Measurements from ENCODE around the gene ALPL. TPM values are rescaled to one million over a fixed set of nuclear protein-coding genes. Genes with fewer than 3 reads are reported as not detected.

ALPL gene
- total and polyA plus RNA-seq, 10 of the 15 experiments (the other 5 are each of a cell fraction or from before 2014, with no cell fraction given), result 0.07 to 0.59 (median 0.31) TPM; not detected in 2

GRCh38 chr1:21517660-21518480 lies 8.6 kb downstream of the ALPL start (continued):
- no peak for TF ChIP-seq NR2C1 (IDR thresholded peaks at IDR 0.05)
- no peak for TF ChIP-seq FOXK2 (IDR thresholded peaks at IDR 0.05)
- peak in 1 of 2 experiments; percentile 31; a peak in 1 of 4 replicates for TF ChIP-seq BHLHE40 (IDR thresholded peaks at IDR 0.05; ENCODE audit: borderline replicate concordance in 1 of 2, low read depth in 2 of 2, low read length in 1 of 2)
- TF ChIP-seq MEF2B (IDR thresholded peaks at IDR 0.05; ENCODE audit: partially characterized antibody, poor library complexity, severe bottlenecking), result peak; percentile 77
- no peak for TF ChIP-seq CHD4 (IDR thresholded peaks at IDR 0.05)
- no peak for TF ChIP-seq RB1 (IDR thresholded peaks at IDR 0.05; ENCODE audit: borderline replicate concordance)

- H2AFZ ChIP-seq (ENCODE audit: control insufficient read depth, low read depth, low read length), result no peak overlapping the region
- CTCF ChIA-PET, result interaction anchor here (0.8 to 14.7 kb wide), 5 partner anchors 10 to 324 kb away, joined by 4 to 327 read pairs (median 5); partner anchors contain the start of gene ALPL
- POLR2A ChIA-PET, result no interaction called here
Measured at GRCh38 chr1:21518774-21519455, 9.7 kb downstream of the ALPL start.

More at GRCh38 chr1:21518774-21519455, 9.7 kb downstream of the ALPL start:
- peak; percentile 46 for ATAC-seq
- BruUV-seq (replicated peaks), result no TSS peak
- ChIA-PET SMC1A (ENCODE audit: uncharacterized antibody, unreplicated experiment) (interaction anchor here (1.2 to 18.6 kb wide), 2 partner anchors 10 to 181 kb away, joined by 3 to 326 read pairs; no protein-coding TSS in a partner anchor), RAD21 (ENCODE audit: unreplicated experiment) (interaction anchor here (1.5 to 2.1 kb wide), 2 partner anchors 9 to 16 kb away, joined by 5 to 7 read pairs; no protein-coding TSS in a partner anchor)
- in situ Hi-C loops (cut with MboI) (no loop called here), intact Hi-C loops (cut with micrococcal nuclease; ENCODE audit: unreplicated experiment) (loop anchor here (10.0 kb wide), 1 partner anchor 136 kb away; no protein-coding TSS in a partner anchor)
- Histone ChIP-seq H3K4me2 (ENCODE audit: control insufficient read depth, insufficient read depth) (no peak overlapping the region), H3K27me3 (replicated peaks in 1 of 2; ENCODE audit: control insufficient read depth in 2 of 2, insufficient read depth in 2 of 2, low read length in 1 of 2) (no peaks in the 10 kb centered on the region; a peak in 1 of 4 replicates), H3K27ac (ENCODE audit: control insufficient read depth, insufficient read depth) (no peak overlapping the region), H3K9ac (ENCODE audit: control insufficient read depth, insufficient read depth, low read length) (no peak overlapping the region), H3K4me1 (ENCODE audit: control insufficient read depth, insufficient read depth, low read length) (peaks cover 21% of the 10 kb centered on the region), H3K4me3 (no peak overlapping the region), H4K20me1 (ENCODE audit: control insufficient read depth, insufficient read depth) (no peaks in the 10 kb centered on the region), H3K36me3 (ENCODE audit: control insufficient read depth in 2 of 2, insufficient read depth in 2 of 2, low read length in 1 of 2) (no peaks in the 10 kb centered on the region), H3K79me2 (ENCODE audit: control insufficient read depth, insufficient read depth, low read length) (no peaks in the 10 kb centered on the region), H3K9me3 (replicated peaks; ENCODE audit: control insufficient read depth, insufficient read depth, low read length) (no peaks in the 10 kb centered on the region)
- TF ChIP-seq MEF2B (IDR thresholded peaks at IDR 0.05; ENCODE audit: partially characterized antibody, poor library complexity, severe bottlenecking) (peak; percentile 71), ZNF592 (IDR thresholded peaks at IDR 0.05) (no peak)
- DNase-seq (ENCODE audit: low read depth, low spot score), result no peak
- 21% methylated on average over 16 of the region's 16 CpGs for WGBS (ENCODE audit: insufficient coverage, insufficient replicate concordance, low lambda C conversion rate, missing lambda C conversion rate)
- FAIRE-seq, result no peak

Measured in GM12878 (cell line).